ENCODE measurements around the gene RAVER1. TPM values are rescaled to one million over a fixed set of nuclear protein-coding genes. Genes with fewer than 3 reads are reported as not detected.

Gene RAVER1
- total and polyA plus RNA-seq, 2 of the 8 experiments (the other 6 are each of a cell fraction or from before 2014, with no cell fraction given), result 5.7 to 70.5 TPM

DNA sequence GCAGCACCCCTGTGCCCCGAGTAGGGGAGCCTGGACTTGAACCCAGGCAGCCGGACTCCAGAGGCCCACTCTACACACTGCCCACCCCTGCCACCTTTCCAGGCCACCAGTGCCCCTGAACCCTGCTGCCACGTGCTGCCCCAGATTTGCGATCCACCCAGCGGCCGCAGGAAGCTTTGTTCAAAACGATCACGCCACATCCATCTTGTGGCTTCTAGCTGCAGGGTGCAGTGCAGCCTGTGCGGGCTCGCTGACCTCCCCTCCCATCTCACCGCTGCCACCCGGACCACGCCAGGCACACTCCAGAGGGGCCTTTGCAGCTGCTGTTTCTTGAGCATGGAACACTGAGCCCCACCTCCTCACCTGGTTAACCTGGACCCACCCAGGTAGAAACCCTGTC lies 3.8 kb downstream of the RAVER1 start:
- WGBS, 2 experiments (ENCODE audit: extremely low coverage in 1 of 2, insufficient coverage in 1 of 2, insufficient read length in 1 of 2, insufficient replicate concordance in 2 of 2, low coverage in 1 of 2, low lambda C conversion rate in 2 of 2, missing lambda C conversion rate in 1 of 2), result 93% methylated on average over 11 of the region's 13 CpGs; no CpG with 5 or more reads in 1 of the 2 experiments
- no peak for FAIRE-seq
- H2BK120ac ChIP-seq (replicated peaks; ENCODE audit: low read depth, low read length), result no peak overlapping the region
- H3K4me3 ChIP-seq (ENCODE audit: extremely low read depth in 1 of 4, insufficient read depth in 2 of 4, low read depth in 3 of 4, low read length in 4 of 4), result no peak overlapping the region
- no peak overlapping the region for H3K4ac ChIP-seq (replicated peaks; ENCODE audit: insufficient read length, low read depth, low read length)
- H3K56ac ChIP-seq (replicated peaks; ENCODE audit: insufficient read length, low read depth, low read length), result no peak overlapping the region
- H3K27ac ChIP-seq (ENCODE audit: low read depth, low read length), result no peak overlapping the region
- H3K9ac ChIP-seq (replicated peaks in 1 of 4; ENCODE audit: extremely low read depth in 1 of 4, low read depth in 3 of 4, low read length in 3 of 4), result no peak overlapping the region
- H2BK12ac ChIP-seq (ENCODE audit: low read depth, low read length), result no peak overlapping the region
- no peak for DNase-seq (ENCODE audit: low read depth in 1 of 2, low spot score in 2 of 2)
- no peak overlapping the region for H4K8ac ChIP-seq (ENCODE audit: extremely low read depth, insufficient read depth, low read length)
- H3K23ac ChIP-seq (ENCODE audit: insufficient read length), result no peak overlapping the region
- no peaks in the 10 kb centered on the region for H3K9me3 ChIP-seq (ENCODE audit: insufficient read depth in 2 of 2, low read depth in 1 of 2, low read length in 1 of 2)
- no peak overlapping the region for H4K5ac ChIP-seq (ENCODE audit: insufficient read length, low read depth, low read length)
- H4K91ac ChIP-seq (replicated peaks; ENCODE audit: insufficient read length, low read length), result no peak overlapping the region
- POLR2A ChIA-PET (ENCODE audit: partially characterized antibody), result interaction anchor here (0.8 to 6.8 kb wide), 7 partner anchors 10 to 69 kb away, joined by 3 to 104 read pairs (median 4); partner anchors contain the start of gene FDX2
- H2AK5ac ChIP-seq (ENCODE audit: low read depth, low read length), result no peak overlapping the region
- H2BK20ac ChIP-seq (ENCODE audit: low read length), result no peak overlapping the region
- H3K23me2 ChIP-seq (ENCODE audit: low read depth, low read length), result peaks cover 10% of the 10 kb centered on the region
- no peak overlapping the region for H2BK5ac ChIP-seq (ENCODE audit: low read depth, low read length)
- no peak overlapping the region for H3K18ac ChIP-seq (ENCODE audit: extremely low read depth, low read length)
- no peak overlapping the region for H2BK15ac ChIP-seq (ENCODE audit: low read length)
- H3K36me3 ChIP-seq (ENCODE audit: control insufficient read depth in 2 of 4, insufficient read depth in 4 of 4, low read length in 3 of 4), result peaks cover 29 to 50% (median 43%) of the 10 kb centered on the region in 4 experiments
- H3K79me2 ChIP-seq (ENCODE audit: control insufficient read depth in 1 of 2, insufficient read depth in 2 of 2, low read length in 2 of 2), result peaks cover 5 to 24% of the 10 kb centered on the region in 2 experiments
- H3K4me2 ChIP-seq (ENCODE audit: insufficient read depth in 1 of 2, low read depth in 2 of 2, low read length in 2 of 2), result no peak overlapping the region
- H3K14ac ChIP-seq (ENCODE audit: insufficient read length), result no peak overlapping the region
- CTCF ChIA-PET (ENCODE audit: partially characterized antibody), result interaction anchor here (1.2 to 1.7 kb wide), 6 partner anchors 9 to 75 kb away, joined by 3 to 6 read pairs (median 4); no protein-coding TSS in a partner anchor
- no peak overlapping the region for H2AFZ ChIP-seq (ENCODE audit: low read length)
- H4K20me1 ChIP-seq (replicated peaks in 1 of 2; ENCODE audit: control insufficient read depth in 1 of 2, insufficient read depth in 2 of 2, low read length in 2 of 2), result peaks cover 9 to 22% of the 10 kb centered on the region in 2 experiments
- no peaks in the 10 kb centered on the region; a peak in 1 of 7 replicates for H3K27me3 ChIP-seq (replicated peaks in 1 of 4; ENCODE audit: control insufficient read depth in 3 of 4, extremely low read depth in 1 of 4, insufficient read depth in 3 of 4, low read length in 3 of 4)
- H3K79me1 ChIP-seq (ENCODE audit: low read depth, low read length), result peaks cover 7% of the 10 kb centered on the region
- peaks cover 0 to 14% (median 6%) of the 10 kb centered on the region in 4 experiments; a peak in 6 of 7 replicates for H3K4me1 ChIP-seq (replicated peaks in 1 of 4; ENCODE audit: control insufficient read depth in 3 of 4, insufficient read depth in 4 of 4, low read length in 3 of 4)
- TF ChIP-seq TCF12 (IDR thresholded peaks at IDR 0.05; ENCODE audit: low read depth, low read length) (no peak), CBX5 (IDR thresholded peaks at IDR 0.05; ENCODE audit: low read depth, low read length) (no peak), GTF2F1 (IDR thresholded peaks at IDR 0.05; ENCODE audit: borderline replicate concordance, low read depth, low read length) (no peak), RFX5 (IDR thresholded peaks at IDR 0.05; ENCODE audit: borderline replicate concordance, low read depth, low read length) (no peak), CTCF (IDR thresholded peaks at IDR 0.05; ENCODE audit: control extremely low read depth in 1 of 3, insufficient read depth in 1 of 3, low read depth in 1 of 3, low read length in 3 of 3) (no peak), HDAC6 (IDR thresholded peaks at IDR 0.05; ENCODE audit: low read depth, low read length) (no peak), CREB1 (IDR thresholded peaks at IDR 0.05) (no peak), SUZ12 (IDR thresholded peaks at IDR 0.05; ENCODE audit: low read length) (no peak), FOSL1 (IDR thresholded peaks at IDR 0.05; ENCODE audit: insufficient read depth, low read depth, low read length) (no peak), GABPA (IDR thresholded peaks at IDR 0.05; ENCODE audit: borderline replicate concordance, insufficient read depth, low read length) (no peak), YY1 (IDR thresholded peaks at IDR 0.05; ENCODE audit: low read depth, low read length) (no peak), TAF7 (optimal IDR thresholded peaks at IDR 0.05; ENCODE audit: borderline replicate concordance, low read depth, low read length) (no peak)

Measured in H1 (cell line).